Stimulated activated CD4-positive, alpha-beta T cell treated with anti-CD3 and anti-CD28 coated beads, Interleukin-4, amount 100 ng/mL, for 1 hour (primary cell): ENCODE measurements around the gene RDH12.
"Not testable (repeated sequence)": the region's sequence is repeated elsewhere in the genome, so short reads cannot be mapped to it uniquely, and the experiment has no call there.

ENCODE experiments used
- DNase-seq: peaks from one replicate; pipeline ENCODE4 v3.0.0-alpha.2; 2020

The RDH12 gene

GRCh38 chr14:67701492-67701891, at the start of gene RDH12:
TSS of gene RDH12 (plus strand) at chr14:67701886. CDS start at chr14:67722643, 20,757 bp downstream.
- DNase-seq: not testable (repeated sequence)

GRCh38 chr14:67652189-67652588, 49.5 kb upstream of the RDH12 start:
- DNase-seq: no peak

DNA sequence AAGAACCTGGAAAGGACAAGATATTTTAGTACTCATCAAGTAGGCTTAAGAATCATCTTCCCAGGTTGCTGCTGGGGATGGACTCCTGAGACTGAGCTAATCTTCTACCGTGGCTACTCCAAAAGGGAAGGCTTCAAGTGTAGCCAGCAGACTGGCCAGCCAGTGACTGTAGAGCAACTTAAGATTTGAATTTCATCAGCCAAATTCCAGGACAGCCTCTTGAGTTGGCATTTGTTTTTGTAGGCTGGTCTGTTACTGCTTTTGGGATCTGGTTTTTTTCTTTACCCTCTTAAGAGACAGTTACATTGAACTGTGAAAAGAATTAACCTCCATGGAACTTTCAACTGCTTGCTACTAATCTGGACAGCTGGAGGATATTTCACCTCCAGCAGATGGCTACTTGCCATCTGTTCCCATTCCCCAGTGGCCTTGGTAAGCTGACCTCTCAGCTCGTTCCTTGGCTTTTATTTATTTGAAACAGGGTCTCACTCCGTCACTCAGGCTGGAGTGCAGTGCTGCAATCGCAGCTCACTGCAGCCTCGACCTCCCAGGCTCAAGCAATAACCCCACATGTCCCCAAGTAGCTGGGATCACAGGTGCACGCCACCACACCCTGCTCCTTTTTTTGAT, 47.9 kb upstream of the RDH12 start:
- no peak for DNase-seq

GRCh38 chr14:67663633-67664032, 38.1 kb upstream of the RDH12 start:
- DNase-seq: no peak

- no peak for DNase-seq
These were observed 35.8 kb upstream of the RDH12 start for GRCh38 chr14:67665868-67666267.

GRCh38 chr14:67666750-67667449, 34.8 kb upstream of the RDH12 start:
- DNase-seq: no peak

DNA sequence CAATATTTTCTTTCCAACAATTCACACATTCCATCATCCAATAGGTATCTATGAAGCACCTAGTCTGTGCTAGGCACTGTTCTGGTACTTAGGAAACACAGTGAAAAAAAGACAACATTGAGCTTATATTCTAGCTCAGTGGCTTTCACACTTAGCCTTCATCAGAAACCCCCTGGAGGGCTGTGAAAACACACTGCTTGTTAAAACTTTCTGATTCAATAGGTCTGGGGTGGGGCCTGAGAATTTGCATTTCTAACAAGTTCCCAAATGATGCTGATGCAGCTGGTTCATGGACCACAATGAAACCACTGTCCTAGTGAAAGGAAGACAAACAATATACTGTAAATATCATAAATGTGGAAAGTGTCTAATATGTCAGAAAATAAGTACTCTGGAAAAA, 33.1 kb upstream of the RDH12 start:
- no peak for DNase-seq

GRCh38 chr14:67673451-67673850, 28.2 kb upstream of the RDH12 start:
- no peak for DNase-seq

- DNase-seq: peak; percentile 58
These were observed 27.6 kb upstream of the RDH12 start for GRCh38 chr14:67674139-67674479.

- peak; percentile 79 for DNase-seq
These were observed 27.0 kb upstream of the RDH12 start, which contains the start of gene VTI1B for GRCh38 chr14:67674480-67675218. TSS of gene VTI1B (minus strand) at chr14:67674632. CDS start at chr14:67674489, 143 bp downstream.

- DNase-seq: no peak
These were observed 26.5 kb upstream of the RDH12 start for GRCh38 chr14:67675219-67675582.

- no peak for DNase-seq
These were observed 22.7 kb upstream of the RDH12 start for GRCh38 chr14:67679006-67679405.

DNA sequence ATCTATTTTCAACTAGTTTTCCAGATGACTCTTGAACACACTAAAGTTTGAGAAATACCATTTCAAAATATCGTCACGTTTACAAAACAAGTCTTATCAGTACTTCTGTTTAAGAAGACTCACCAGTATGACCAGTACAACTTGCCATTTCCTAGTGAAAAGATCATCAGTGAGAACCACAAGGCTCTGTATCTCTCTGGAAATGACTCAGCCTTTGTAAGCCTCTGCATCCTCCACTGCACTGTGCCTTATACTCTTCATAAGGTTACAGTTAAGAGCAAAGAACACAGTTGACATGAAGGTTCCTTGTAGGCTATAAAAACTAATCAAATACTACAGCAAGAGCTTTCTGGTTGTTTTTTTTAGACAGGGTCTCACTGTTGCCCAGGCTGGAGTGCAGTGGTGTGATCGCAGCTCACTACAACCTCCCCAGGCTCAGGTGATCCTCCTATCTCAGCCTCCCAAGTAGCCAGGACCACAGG, 21.5 kb upstream of the RDH12 start:
- DNase-seq: no peak

DNA sequence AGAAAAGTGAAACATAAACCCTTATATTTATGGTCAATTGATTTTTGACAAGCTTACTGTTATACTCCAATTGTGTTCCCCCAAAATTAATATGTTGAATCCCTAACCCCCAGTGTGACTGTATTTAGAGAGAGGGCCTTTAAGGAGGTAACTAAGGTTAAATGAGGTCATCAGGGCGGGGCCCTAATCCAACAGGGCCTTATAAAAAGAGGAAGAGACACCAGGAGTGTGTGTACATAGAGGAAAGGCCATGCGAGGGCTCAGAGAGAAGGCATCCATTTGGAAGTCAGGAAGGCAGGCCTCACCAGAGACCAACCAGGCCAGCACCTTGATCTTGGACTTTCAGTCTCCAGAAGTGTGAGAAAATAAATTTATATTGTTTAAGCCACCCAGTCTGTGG, 20.7 kb upstream of the RDH12 start:
- DNase-seq: no peak

- no peak for DNase-seq
These were observed 17.8 kb upstream of the RDH12 start for GRCh38 chr14:67683842-67684241.

DNA sequence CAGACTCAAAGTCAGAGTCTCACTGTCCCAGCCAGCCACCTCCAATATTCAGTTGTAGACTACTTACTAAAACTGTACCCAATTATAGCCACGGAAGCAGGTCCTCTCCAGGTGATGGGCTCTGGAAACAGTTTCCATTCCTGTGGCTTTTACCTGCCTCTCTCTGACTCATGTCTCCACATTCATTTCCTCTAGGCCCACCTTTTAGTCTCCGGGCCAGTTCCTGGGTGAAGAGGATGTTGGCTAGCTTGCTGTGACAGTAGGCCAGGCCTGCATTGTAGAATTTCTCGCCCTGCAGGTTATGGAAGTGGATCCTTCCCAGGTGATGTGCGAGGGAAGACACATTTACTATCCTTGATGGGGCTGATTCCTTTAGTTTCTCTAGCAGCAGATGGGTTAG, 11.7 kb upstream of the RDH12 start:
- DNase-seq: no peak

- peak; percentile 64 for DNase-seq
These were observed 6.8 kb upstream of the RDH12 start for GRCh38 chr14:67694791-67695393.

- DNase-seq: peak; percentile 75
These were observed 6.2 kb upstream of the RDH12 start, which contains the start of gene RDH11 for GRCh38 chr14:67695394-67695949. TSS of gene RDH11 (minus strand) at chr14:67695764. CDS start at chr14:67695703, 61 bp downstream.

GRCh38 chr14:67697006-67697405, 4.7 kb upstream of the RDH12 start:
- no peak for DNase-seq

GRCh38 chr14:67698179-67698578, 3.5 kb upstream of the RDH12 start:
- DNase-seq: no peak

GRCh38 chr14:67703997-67704396, 2.3 kb downstream of the RDH12 start:
- no peak for DNase-seq

- no peak for DNase-seq
These were observed 2.9 kb downstream of the RDH12 start for GRCh38 chr14:67704484-67705089.

DNA sequence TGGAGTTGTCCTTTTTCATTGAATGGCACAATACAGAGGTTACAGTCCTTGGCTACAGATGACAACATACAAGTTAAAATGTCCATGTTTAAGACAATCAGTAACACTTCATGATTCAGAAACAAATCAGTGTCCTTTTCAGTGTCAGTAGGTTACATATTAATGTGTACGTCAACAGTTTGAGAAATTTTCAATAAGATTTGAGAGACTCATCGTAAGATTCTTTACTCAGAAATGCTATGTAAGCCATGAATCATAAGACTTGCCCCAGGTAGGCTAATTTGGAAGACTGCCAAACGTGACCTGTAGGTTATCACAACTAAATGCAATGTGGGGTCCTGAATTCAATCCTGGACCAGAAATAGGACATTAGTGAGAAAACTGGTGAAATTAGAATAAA, 3.5 kb downstream of the RDH12 start:
- no peak for DNase-seq
